GM18873 (cell line): Measurements from ENCODE around the gene CAMK1.
"Not testable (repeated sequence)": the region's sequence is repeated elsewhere in the genome, so short reads cannot be mapped to it uniquely, and the experiment has no call there.

ENCODE experiments used
- ATAC-seq: cut with Tn5 transposase; IDR thresholded peaks from one replicate; pipeline ENCODE4 v1.9.1; 2021; ENCODE audit warnings: mild to moderate bottlenecking, moderate library complexity, moderate number of reproducible peaks; ENCODE audit not compliant: unreplicated experiment, low FRiP score

The CAMK1 gene

GRCh38 chr3:9777694-9778021, 7.9 kb upstream of the CAMK1 start:
- ATAC-seq, result no peak

DNA sequence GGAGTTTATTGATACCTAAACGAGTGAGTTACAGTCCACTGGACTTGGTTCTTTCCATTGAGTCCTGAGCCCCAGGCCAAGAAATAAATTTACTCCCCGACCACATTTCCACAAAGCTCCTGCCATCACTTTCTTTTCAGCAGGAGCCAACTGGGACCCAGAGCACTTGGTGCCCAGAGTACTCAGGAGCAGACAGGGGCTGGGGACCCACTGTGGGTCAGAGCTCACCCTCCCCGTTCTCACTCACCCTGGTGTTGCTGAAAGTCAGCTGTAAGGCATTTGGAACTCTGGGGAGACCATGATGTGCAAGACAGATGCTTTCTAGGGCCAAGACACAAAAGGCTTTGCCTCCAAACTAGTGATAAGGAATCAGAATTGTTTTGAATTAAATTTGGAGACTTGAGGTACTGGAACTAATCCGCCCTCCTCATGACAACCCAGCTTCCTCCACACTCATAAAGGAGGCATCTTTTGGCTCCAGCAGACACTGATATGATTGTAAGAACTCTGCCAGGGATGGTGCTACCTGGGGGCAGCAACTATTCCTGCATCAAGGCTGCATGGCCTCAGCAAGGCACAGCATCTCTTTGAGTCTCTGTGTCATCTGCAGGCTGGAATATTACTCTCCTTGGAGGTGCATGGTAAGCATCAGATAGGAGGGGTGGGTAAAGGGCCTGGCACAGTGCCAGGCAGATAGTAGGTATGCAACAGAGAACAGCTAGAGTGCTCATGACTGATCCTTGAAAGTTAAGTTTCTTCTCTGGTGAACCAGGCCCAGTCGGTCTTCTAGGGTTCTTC, 7.3 kb upstream of the CAMK1 start:
- no peak for ATAC-seq

GRCh38 chr3:9771007-9771406, 1.3 kb upstream of the CAMK1 start:
- ATAC-seq, result not testable (repeated sequence)

DNA sequence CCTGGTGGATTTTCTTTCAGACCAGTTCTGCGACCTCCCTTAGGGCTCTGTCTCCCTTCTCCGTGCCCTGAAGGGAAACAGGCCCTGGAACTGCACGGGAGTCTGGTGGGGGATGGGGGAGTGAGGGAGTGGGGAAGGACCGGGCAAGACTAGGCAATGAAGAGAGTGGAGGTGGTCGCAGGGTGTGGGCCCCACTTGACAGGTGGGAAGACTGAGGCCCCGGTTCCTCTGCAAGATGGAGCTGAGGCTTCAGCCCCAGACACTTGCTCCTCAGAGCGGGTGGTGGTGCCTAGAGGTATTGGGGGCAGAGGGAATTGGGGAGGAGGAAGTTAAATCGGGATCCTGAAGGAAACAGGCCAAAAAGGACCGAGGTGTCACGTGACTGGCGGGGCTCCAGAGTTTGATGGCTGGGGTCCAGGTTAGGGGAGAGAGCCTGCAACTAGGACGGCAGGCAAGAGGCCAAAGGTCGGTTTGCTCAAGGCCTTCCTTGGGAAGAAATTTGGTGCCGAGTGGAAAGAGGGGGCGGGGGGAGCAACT, 597 bp upstream of the CAMK1 start:
- ATAC-seq, result no peak

DNA sequence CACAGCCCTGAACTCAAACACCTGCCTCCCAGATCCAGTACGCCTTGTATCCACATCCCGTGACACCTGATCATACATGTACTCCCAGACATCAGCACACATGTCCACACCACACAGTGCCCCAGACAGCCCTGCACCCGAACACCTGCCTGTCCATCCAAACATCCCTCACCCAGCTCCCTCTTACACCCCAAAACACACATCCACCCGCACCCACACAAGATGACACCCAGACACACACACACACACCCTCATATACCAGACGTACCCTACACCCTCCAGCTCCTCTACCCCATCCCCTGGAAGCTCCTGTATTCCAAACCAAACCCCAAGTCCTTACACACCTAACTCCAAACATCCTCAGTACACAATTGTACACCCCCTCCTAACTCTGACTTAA, 735 bp downstream of the CAMK1 start:
- no peak for ATAC-seq

- ATAC-seq, result no peak
Observed at GRCh38 chr3:9768141-9768775, 1.5 kb downstream of the CAMK1 start.

GRCh38 chr3:9767418-9767817, 2.3 kb downstream of the CAMK1 start:
- ATAC-seq, result no peak

DNA sequence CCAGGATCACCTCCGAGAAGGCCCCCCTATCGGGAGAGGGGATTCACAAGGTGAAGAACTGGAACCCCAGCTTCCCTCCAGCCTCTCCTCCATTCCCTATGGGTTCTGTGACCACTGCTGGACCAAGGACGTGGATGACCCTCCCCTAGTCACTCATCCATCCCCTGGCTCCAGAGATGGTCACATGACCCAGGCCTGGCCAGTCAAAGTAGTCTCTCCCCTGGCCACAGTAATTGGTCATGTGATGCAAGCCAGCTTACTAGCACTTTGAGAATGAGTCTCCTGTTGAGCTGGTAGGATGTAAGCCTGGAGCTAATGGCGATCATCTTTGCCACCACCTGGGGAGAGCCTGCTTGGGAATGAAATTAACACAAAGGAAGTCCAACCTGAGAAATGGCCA, 3.9 kb downstream of the CAMK1 start:
- ATAC-seq, result no peak

GRCh38 chr3:9762871-9763270, 6.9 kb downstream of the CAMK1 start:
- ATAC-seq, result no peak

- no peak for ATAC-seq
Observed at GRCh38 chr3:9761919-9762318, 7.8 kb downstream of the CAMK1 start.

DNA sequence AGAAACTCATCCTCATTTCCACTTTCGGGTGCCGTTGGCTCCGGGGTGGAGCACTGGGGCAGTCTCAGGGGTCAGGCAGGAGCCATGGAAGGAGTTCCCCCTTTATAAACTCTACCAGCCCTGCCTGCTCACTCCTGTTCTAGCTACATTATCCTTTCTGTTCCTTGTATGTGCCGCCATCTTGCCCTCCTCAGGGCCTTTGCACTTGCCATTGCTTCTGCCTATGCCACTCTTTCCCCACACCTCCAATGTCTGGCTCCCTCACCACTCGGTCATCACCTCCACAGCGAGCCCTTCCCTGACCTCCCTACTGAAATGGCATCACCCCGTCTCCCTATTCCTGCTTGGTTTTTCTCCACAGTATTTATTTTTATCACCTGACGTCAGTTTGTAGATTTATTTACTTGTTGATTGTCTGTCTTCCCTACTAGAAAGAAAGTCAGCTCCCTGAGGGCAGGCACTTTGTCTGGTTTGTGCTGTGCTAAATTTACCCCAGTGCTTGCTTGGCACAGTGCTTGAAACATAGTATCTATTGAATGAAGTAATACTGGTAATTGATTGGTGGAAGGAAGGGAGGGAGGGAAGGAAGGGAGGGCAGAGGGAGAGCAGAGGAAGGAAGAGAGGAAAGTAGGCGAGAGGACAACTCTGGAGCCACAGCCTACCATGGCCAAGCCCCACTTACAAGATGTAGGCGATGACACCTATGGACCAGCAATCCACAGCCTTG, 8.8 kb downstream of the CAMK1 start:
- no peak for ATAC-seq

DNA sequence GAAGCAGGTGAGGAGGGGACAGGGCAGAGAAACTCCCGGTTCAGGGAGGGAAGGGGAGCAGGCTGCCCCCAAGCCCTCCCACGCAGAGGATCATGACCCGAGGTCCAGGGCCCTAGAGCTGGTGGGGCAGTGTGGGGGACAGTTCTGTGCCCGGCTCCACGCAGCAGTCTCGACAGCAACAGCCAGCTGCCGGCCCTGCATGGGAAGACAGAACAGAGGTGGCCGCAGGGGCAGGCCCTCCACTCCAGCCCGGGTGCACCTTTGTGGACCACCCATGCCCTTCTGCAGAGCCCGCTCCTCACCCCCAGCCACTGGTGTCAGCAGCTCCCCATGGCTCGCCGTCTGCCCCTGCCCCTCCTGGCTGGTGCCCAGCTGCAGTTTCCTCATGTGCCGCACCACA, 12.3 kb downstream of the CAMK1 start:
- ATAC-seq, result no peak

DNA sequence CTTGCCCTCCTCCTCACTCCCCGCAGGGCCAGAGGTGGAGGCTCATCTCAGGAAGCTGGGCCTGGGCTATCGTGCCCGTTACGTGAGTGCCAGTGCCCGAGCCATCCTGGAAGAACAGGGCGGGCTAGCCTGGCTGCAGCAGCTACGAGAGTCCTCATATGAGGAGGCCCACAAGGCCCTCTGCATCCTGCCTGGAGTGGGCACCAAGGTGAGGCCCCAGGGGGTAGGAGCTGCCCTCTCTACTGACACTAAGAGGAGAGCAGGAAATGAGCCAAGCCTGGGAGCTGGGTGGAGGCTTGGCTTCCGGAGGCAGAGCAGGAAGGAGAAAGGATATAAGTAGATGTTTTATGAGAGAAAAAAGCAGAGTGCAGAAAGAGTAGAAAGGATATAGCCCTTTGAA, 15.1 kb downstream of the CAMK1 start:
- no peak for ATAC-seq

DNA sequence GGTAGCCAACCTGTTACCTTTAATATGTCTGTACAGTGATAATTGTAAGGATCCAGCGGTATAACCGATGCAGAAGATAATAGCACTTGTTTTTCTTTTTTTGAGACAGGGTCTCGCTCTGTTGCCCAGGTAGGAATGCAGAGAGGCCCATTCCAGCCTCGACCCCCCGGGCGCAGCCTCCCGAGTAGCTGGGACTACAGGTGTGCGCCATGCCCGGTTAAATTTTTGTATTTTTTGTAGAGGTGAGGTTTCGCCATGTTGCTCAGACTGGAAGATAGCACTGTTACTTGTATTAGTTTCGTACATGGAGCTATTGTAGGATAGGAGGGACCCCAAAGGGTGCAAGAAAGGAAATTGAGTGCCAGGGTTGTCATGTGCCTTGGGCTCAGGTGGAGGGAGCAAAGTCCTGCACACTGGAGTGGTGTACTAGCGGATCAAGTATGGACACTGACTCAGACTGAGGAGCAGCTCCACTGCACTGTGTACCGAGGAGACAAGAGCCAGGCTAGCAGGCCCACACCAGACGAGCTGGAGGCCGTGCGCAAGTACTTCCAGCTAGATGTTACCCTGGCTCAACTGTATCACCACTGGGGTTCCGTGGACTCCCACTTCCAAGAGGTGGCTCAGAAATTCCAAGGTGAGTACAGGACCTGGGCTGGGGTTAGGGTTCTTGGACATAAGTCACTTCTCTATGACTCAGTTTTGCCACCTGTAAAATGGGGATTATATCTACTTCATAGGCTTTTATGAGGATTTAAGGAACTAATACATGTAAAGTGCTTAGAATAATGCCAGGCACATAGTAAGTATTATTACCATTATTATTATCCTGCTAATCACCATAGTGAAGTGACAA, 19.0 kb downstream of the CAMK1 start:
- ATAC-seq, result no peak

DNA sequence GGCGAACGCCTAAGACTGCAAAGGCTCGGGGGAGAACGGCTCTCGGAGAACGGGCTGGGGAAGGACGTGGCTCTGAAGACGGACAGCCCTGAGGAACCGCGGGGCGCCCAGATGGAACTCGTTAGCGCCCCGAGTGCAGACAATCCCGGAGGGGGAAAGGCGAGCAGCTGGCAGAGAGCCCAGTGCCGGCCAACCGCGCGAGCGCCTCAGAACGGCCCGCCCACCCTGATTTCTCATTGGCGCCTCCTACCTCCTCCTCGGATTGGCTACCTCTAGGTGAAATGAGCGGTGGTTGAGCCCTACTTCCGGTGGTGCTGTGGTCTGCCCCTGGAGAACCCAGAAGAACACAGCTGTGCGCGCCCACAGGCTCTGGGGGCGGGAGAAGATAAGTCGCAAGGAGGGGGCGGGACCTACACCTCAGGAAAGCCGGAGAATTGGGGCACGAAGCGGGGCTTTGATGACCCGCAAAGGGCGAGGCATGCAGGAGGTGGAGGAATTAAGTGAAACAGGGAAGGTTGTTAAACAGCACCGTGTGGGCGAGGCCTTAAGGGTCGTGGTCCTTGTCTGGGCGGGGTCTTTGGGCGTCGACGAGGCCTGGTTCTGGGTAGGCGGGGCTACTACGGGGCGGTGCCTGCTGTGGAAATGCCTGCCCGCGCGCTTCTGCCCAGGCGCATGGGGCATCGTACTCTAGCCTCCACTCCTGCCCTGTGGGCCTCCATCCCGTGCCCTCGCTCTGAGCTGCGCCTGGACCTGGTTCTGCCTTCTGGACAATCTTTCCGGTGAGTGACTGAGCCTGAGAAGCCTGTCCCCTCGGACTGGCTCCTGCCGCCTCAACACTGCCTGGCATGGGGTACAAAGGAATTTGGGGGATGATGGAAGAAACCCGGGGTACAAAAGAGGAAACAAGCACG, 19.8 kb downstream of the CAMK1 start, which contains the start of gene OGG1:
TSS of gene OGG1 (plus strand) at position 308 of the 911 bp plus-strand sequence. CDS start at position 643, 335 bp downstream.
- ATAC-seq, result peak; percentile 72

- ATAC-seq, result no peak
Observed at GRCh38 chr3:9749296-9749644, 20.5 kb downstream of the CAMK1 start.

DNA sequence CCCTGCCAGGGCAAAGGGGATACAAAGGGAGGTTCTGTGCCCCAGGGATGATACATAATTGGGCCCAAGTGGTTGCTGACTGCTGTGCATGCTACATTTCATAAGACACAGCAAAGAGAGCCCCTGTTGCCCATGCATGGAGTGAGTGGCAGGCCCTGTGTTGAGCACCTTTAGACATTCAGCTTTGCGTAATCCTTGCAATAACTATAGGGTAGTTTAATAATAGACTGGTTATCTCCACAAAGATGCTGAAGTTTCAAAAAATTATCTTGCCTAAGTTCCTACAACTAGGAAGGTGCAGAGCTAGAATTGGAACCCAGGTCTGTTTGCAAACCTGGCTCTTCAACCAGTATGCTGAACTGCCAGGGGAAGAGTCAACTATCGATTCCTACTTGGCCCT, 21.7 kb downstream of the CAMK1 start:
- no peak for ATAC-seq

GRCh38 chr3:9747267-9747666, 22.5 kb downstream of the CAMK1 start:
- no peak for ATAC-seq

- no peak for ATAC-seq
Observed at GRCh38 chr3:9746330-9746729, 23.4 kb downstream of the CAMK1 start.
